Epithelial cell of esophagus (primary cell): Measurements from ENCODE around the gene TNFRSF14.

Source experiments
- DNase-seq: peaks from one replicate; pipeline ENCODE4 v3.0.0; 2010; ENCODE audit warnings: low read depth
- H3K4me3 ChIP-seq: 2 replicates; pipeline ENCODE4 v1.5.1; 2011; ENCODE audit warnings: mild to moderate bottlenecking, low read length, control low read depth
- TF ChIP-seq, protein P1 (sequence below): IDR thresholded peaks from 2 replicates; pipeline ENCODE4 v1.5.1; 2011; ENCODE audit warnings: low read depth, mild to moderate bottlenecking, low read length, control low read depth, inconsistent platforms; ENCODE audit not compliant: insufficient read depth; ENCODE audit errors: missing control alignments

TNFRSF14 gene

GRCh38 chr1:2606881-2607621 is 50.9 kb downstream of the TNFRSF14 start:
- DNase-seq, result no peak
- TF ChIP-seq, protein P1, sequence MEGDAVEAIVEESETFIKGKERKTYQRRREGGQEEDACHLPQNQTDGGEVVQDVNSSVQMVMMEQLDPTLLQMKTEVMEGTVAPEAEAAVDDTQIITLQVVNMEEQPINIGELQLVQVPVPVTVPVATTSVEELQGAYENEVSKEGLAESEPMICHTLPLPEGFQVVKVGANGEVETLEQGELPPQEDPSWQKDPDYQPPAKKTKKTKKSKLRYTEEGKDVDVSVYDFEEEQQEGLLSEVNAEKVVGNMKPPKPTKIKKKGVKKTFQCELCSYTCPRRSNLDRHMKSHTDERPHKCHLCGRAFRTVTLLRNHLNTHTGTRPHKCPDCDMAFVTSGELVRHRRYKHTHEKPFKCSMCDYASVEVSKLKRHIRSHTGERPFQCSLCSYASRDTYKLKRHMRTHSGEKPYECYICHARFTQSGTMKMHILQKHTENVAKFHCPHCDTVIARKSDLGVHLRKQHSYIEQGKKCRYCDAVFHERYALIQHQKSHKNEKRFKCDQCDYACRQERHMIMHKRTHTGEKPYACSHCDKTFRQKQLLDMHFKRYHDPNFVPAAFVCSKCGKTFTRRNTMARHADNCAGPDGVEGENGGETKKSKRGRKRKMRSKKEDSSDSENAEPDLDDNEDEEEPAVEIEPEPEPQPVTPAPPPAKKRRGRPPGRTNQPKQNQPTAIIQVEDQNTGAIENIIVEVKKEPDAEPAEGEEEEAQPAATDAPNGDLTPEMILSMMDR, result no peak
- no peak overlapping the region for H3K4me3 ChIP-seq

- TF ChIP-seq, protein P1, result no peak
- H3K4me3 ChIP-seq, result no peak overlapping the region
Measured at GRCh38 chr1:2607641-2608091, 51.5 kb downstream of the TNFRSF14 start.

DNA sequence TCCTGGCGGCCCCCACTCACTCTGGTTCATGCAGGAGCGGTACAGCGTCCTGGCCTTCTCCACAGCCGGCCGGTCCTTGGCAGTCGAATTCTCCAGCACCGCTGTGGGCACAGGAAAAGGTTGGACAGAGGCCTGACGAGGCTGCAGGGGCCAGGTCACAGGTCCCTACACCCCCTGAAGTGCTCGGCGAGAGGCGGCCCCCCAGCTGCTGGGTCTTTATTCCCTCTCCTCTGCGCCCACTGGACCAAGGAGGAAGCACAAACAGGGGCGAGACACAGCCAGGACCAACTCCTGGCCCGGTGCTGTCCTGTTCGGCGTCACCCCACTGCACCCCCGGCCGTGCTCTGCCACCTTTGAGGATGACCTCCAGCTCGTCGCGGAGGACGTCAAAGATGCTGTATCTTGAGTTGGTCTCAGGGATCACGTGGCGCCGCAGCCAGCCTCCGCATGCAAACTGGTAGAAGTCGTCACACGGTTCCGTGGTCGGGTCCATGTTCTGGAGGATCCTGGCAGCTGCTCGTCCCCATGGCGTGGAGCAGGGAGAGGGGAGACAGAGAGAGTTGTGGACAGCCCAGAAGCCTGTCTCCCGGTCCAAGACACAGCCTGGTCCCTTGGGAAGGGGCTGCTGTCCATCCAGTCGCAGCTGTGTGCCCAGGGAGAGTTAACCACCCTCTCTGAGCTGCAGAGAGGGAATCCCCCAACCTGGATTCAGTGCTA is 53.3 kb downstream of the TNFRSF14 start:
- no peak for DNase-seq
- TF ChIP-seq, protein P1, result no peak
- no peak overlapping the region for H3K4me3 ChIP-seq

More at GRCh38 chr1:2607641-2608091, 51.5 kb downstream of the TNFRSF14 start:
- DNase-seq, result no peak

DNA sequence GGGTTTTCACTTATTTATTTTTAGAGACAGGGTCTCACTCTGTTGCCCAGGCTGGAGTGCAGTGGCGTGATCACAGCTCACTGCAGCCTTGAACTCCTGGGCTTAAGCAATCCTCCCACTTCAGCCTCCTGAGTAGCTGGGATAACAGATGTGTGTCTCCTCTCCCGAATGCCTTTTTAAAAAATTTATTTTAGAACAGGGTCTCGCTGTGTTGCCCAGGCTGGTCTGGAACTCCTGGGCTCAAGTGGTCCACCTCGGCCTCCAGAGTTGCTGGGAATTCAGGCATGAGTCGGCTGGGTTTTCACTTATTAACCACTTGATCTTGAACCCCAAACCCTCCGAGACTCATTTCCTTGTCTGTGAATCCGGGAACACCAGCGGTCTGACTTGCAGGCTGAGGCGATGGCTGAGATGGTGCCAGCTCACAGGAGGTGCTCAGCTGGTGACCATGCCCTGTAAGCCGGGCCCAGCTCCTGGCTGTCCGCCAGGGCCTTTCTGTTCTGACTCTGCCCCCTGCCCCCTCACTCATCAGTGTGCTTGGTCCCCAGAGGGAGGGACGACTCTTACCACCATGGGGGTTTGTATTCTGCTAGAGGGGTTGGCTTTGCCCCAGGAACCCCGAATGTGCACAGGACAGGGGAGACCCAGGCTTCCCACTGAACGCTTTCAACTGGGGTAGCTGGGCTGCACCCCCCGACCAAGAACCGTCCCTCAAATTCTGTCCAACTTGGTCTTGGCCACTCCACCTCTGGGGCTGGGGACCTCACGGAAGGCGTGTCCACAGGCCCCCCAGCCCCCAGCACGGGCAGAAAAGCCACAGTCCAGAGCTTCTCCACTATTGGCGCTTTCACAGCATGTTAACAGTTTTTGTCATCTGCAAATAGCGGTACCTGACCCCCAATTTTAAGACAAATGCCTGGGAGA is 54.1 kb downstream of the TNFRSF14 start:
- no peak overlapping the region for H3K4me3 ChIP-seq
- TF ChIP-seq, protein P1, result no peak
- DNase-seq, result no peak

- TF ChIP-seq, protein P1, result no peak
- no peak overlapping the region for H3K4me3 ChIP-seq
- DNase-seq, result peak; percentile 25
Measured at GRCh38 chr1:2611031-2611501, 54.9 kb downstream of the TNFRSF14 start.

DNA sequence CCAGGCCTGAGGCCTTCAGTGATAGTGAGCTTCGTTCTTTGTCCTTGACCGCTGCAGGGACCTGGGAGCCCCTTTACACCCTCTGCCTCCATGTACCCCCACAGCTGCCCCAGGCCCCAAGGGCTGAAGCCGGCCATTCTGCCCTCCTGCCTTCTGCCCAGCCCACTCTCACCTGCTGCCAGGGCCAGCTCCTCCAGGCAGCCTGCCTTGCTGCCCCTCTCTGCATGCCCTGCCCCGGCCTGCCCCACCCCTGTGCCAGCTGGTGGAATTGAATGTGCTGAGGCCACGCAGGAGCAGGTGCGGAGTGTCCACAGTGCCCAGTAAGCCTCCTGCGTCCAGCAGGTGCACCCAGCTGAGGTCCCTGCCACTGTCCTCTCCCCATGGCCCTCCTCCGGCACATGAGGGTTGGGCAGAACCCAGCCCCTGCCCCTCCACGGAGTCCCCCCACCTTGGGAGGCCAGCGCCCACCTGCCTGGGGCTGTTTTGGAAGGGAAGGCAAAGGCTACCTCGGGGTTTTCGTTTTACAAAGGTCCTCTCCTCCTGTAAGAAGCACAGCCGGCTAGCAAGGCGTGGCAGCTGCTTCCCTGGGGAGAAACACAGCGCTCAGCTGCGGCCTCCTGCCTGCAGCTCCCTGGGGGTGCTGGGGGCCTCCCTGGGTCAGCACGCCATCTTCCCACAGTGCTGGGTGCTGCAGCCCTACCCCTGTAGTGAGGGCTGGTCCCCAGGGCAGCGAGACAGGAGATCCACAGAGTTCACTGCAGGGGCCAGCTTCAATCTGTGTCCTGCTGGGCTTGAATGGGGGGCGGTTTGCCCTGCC is 55.7 kb downstream of the TNFRSF14 start:
- no peak for DNase-seq
- TF ChIP-seq, protein P1, result no peak
- no peak overlapping the region for H3K4me3 ChIP-seq
